ENCODE data around the gene BSX. TPM values are rescaled to one million over a fixed set of nuclear protein-coding genes. Genes with fewer than 3 reads are reported as not detected.

The BSX gene
- total RNA-seq, 1 donor, result not detected

DNA sequence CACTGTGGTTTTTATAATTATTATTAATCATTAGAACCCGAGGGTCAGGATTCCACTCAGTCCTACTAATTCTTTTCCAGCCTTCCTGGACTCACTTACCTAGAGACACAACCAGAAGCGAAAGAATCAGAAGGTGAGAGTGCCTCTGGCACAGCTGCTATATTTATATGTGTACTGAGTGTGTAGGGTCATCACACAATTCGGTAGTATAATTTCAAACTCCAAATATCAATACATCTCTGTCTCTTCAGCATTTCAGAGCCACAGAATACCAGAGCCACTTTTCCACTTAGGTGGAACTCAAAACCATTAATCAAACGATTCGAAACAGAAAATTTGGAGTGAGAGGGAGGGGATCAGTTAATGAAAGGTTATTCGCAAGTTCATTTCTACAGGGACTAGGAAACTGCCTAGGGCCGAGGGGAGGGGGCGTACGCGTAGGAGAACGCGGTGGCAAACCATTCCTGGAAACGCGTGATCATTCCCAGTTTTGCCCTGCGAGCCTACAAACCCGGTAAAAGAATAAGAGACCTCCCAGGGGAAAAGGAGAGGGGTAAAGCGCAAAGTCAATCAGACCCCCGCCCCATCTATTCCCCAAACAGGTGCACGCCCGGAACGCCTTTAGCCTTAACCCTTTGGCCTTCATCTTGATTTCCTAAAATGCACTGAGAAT, 5.4 kb downstream of the BSX start:
- DNase-seq (ENCODE audit: low read depth in 2 of 3, low spot score in 2 of 3), result no peak

DNA sequence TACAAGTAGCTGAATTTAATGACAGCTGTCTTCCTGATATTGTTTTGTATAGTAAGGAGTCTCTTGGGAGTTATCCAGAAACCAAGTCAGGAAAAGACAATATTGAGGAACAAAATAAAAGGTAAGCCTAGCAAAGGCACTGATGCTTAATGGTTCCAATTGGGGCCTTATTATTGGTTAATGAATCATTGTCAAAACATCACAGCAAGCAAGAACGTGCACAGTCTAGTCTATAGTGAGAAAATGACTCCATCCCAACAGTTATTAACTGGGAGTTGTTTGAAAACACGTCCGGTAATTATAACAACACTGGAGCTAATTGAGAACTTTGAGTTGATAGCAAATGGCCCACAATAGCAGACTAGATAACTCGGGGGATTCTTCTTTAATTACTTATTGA, 17.7 kb downstream of the BSX start:
- DNase-seq (ENCODE audit: low read depth in 2 of 3, low spot score in 2 of 3), result no peak

DNA sequence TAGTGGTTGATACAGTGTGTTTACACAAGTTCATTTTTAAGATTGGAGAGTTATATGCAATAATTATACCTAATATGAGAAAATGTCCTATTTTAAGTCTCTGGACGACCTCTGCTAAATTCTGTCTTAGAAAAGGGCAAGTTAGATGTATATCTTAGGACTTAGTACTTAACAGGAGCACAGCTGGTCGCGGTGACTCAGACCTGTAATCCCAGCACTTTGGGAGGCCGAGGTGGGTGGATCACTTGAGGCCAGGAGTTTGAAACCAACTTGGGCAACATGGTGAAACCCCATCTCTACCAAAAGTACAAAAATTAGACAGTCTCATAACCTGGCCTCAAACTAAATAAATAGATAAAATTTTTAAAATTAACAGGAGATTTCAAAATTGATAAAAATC, 27.2 kb downstream of the BSX start:
- no peak for DNase-seq (ENCODE audit: low read depth in 2 of 3, low spot score in 2 of 3)

DNA sequence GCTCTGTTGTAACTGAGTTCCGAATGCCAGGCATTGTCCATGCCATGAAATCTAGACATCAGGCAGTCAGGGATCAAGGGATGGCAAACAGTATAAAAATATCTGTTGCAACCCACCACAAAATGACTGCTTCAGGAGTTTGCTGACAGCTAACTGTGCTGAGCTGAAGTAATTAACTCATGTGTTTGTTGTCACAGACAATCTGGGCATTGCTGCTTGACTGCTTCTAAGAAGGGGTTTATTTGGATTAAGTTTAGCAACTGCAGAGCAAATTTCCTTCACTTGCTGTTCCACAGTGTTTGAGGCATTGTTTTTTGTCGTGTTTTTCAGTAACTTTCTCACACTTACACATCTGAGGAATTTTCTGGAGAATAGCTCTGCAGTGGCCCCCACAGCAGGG, 30.4 kb downstream of the BSX start:
- DNase-seq (ENCODE audit: low read depth in 2 of 3, low spot score in 2 of 3), result no peak

DNA sequence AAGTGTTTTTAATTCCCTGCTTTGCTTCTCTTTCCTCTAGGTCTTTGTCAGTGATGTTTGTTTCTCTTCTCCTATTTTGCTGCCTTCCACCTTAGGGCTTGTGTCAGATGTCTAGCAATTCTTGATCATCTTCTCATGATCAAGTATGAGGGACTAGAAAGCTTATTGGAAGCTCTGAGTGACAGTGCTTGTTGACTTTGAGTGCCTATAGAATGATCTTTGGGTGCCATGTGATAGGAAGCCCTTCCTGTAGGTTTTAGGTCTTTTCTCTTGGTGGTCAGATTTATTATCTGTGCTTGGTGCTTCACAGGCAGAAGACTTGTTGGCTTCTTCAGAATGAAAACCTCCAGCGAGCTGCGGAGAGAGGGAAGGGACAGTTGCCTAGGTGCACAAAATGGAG, 43.1 kb downstream of the BSX start:
- DNase-seq (ENCODE audit: low read depth in 2 of 3, low spot score in 2 of 3), result no peak

DNA sequence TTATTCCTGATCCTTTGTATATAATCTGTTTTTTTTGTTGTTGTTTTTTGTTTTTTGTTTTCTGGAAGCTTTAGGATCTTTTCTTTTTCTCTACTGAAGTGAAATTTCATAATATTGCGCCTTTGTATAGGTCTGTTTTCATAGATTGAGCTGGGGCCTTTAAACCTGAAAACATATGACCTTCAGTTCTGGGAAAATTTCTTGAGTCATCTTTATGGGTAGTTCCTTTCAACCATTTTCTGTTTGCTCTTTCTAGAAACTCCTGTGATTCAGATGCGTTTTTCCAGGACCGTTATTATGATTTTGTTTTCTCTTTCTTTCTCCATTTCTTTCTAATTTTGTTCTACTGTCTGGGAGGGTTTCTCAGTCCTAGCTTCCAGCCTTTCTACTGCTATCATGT, 43.7 kb downstream of the BSX start:
- DNase-seq (ENCODE audit: low read depth in 2 of 3, low spot score in 2 of 3), result no peak

DNA sequence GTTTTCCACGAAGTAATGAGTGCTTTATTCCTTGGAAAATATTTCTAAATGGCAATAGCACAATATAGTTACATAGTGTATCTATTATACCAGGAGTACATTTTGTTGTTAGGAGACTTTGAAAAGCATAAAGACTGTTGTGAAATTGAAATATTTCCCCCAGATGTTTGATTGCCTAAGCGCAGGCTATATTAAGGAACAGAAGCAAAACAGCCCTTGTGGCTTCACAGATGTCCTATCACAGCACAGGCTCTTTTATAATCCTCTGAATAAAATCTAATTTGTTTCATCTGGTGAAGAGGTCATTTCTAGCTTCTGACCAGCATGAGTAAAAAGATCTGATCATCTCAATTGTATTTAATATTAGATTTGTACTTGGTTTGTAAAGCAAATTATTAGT, 48.2 kb downstream of the BSX start:
- DNase-seq (ENCODE audit: low read depth in 2 of 3, low spot score in 2 of 3), result no peak

DNA sequence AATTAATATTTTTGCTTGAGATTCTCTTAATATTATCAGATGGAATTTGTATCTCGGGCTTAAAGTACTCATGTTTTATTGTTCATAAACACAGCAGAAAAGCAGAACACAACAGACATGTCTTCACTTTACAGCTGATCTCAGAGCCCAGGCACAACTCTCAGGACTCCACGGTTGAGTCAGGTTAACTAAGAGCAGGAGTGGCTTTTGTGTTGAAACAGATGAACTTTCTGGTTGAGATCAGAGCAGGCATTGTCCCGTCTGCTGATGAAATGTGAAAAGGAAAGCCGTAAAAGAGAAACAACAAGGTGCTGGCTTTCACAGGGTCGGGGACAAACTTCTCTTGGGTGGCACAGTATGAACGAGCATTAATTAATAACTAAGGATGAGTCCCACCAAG, 50.1 kb downstream of the BSX start:
- DNase-seq (ENCODE audit: low read depth in 2 of 3, low spot score in 2 of 3), result no peak

Other genes starting within 250 kb of the BSX start
- gene CRTAM, start 143.3 kb downstream of the BSX start, total RNA-seq, result 0.27 TPM
- 3.0 TPM for gene JHY, start 99.1 kb downstream of the BSX start, total RNA-seq
- 951 TPM for gene HSPA8, start 80.3 kb upstream of the BSX start, total RNA-seq
- gene CLMP, start 213.4 kb upstream of the BSX start, total RNA-seq, result under 0.01 TPM

All from hematopoietic multipotent progenitor cell (in vitro differentiated cells).